IPS DF 6.9 (cell line): Measurements from ENCODE around the gene HUWE1.

Experiments used
- DNase-seq: peaks from one replicate; pipeline ENCODE4 v3.0.0-alpha.2; 2013; ENCODE audit warnings: low read depth, low spot score
- H3K27ac ChIP-seq: one replicate; pipeline ENCODE4 v1.5.1; 2013; ENCODE audit warnings: low read length, control low read depth
- H3K27me3 ChIP-seq: 2 replicates; pipeline ENCODE4 v1.6.1; 2013; ENCODE audit warnings: mild to moderate bottlenecking, low read length; ENCODE audit not compliant: control insufficient read depth, insufficient read depth
- H3K36me3 ChIP-seq: 2 replicates; pipeline ENCODE4 v1.6.1; 2013; ENCODE audit warnings: low read length; ENCODE audit not compliant: control insufficient read depth, insufficient read depth
- H3K4me1 ChIP-seq: 2 replicates; pipeline ENCODE4 v1.6.1; 2013; ENCODE audit warnings: low read length; ENCODE audit not compliant: control insufficient read depth, insufficient read depth
- H3K4me3 ChIP-seq: 2 replicates; pipeline ENCODE4 v1.5.1; 2013; ENCODE audit warnings: mild to moderate bottlenecking, low read length
- H3K9me3 ChIP-seq: 2 replicates; pipeline ENCODE4 v1.6.1; 2013; ENCODE audit warnings: low read length, inconsistent platforms; ENCODE audit not compliant: control insufficient read depth, insufficient read depth
- WGBS: extraction: QIAGEN DNeasy Blood & Tissue Kit; methylation state at CpG from one replicate; pipeline ENCODE4 v1.1.7; 2013; ENCODE audit warnings: mixed read lengths, missing lambda C conversion rate; ENCODE audit not compliant: insufficient read length, insufficient coverage; 5-methylcytosine and 5-hydroxymethylcytosine counted together

The HUWE1 gene

GRCh38 chrX:53621418-53621986 is 65.0 kb downstream of the HUWE1 start:
- Histone ChIP-seq H3K27me3 (no peaks in the 10 kb centered on the region), H3K4me3 (no peak overlapping the region), H3K4me1 (no peaks in the 10 kb centered on the region), H3K9me3 (no peaks in the 10 kb centered on the region), H3K36me3 (no peaks in the 10 kb centered on the region; the same call in 1 of the 2 replicates), H3K27ac (no peak overlapping the region)
- no CpG with 5 or more reads among the region's 4 CpGs for WGBS
- DNase-seq, result no peak

GRCh38 chrX:53616946-53617345 is 69.6 kb downstream of the HUWE1 start:
- no CpG with 5 or more reads among the region's 6 CpGs for WGBS
- DNase-seq, result no peak
- peaks cover 2% of the 10 kb centered on the region; the same call in 1 of the 2 replicates for H3K36me3 ChIP-seq

GRCh38 chrX:53606456-53606855 is 80.1 kb downstream of the HUWE1 start:
- H3K4me1 ChIP-seq, result no peaks in the 10 kb centered on the region
- no peak overlapping the region for H3K4me3 ChIP-seq
- DNase-seq, result no peak
- no peaks in the 10 kb centered on the region for H3K9me3 ChIP-seq
- H3K27ac ChIP-seq, result no peak overlapping the region
- no CpG with 5 or more reads among the region's 2 CpGs for WGBS
- peaks cover 3% of the 10 kb centered on the region; the same call in 1 of the 2 replicates for H3K36me3 ChIP-seq
- H3K27me3 ChIP-seq, result no peaks in the 10 kb centered on the region

More at GRCh38 chrX:53616946-53617345, 69.6 kb downstream of the HUWE1 start:
- no peak overlapping the region for H3K4me3 ChIP-seq
- no peak overlapping the region for H3K27ac ChIP-seq
- H3K4me1 ChIP-seq, result no peaks in the 10 kb centered on the region
- no peaks in the 10 kb centered on the region for H3K27me3 ChIP-seq
- no peaks in the 10 kb centered on the region for H3K9me3 ChIP-seq

GRCh38 chrX:53605004-53605403 is 81.5 kb downstream of the HUWE1 start:
- no peak overlapping the region for H3K27ac ChIP-seq
- H3K36me3 ChIP-seq, result peaks cover 3% of the 10 kb centered on the region; the same call in 1 of the 2 replicates
- H3K4me1 ChIP-seq, result no peaks in the 10 kb centered on the region
- H3K4me3 ChIP-seq, result no peak overlapping the region
- no peaks in the 10 kb centered on the region for H3K27me3 ChIP-seq
- DNase-seq, result no peak
- no CpG with 5 or more reads among the region's 4 CpGs for WGBS
- no peaks in the 10 kb centered on the region for H3K9me3 ChIP-seq

- H3K4me3 ChIP-seq, result no peak overlapping the region
- H3K27me3 ChIP-seq, result no peaks in the 10 kb centered on the region
- no peaks in the 10 kb centered on the region for H3K9me3 ChIP-seq
- no CpG with 5 or more reads among the region's 2 CpGs for WGBS
- H3K4me1 ChIP-seq, result no peaks in the 10 kb centered on the region
- DNase-seq, result no peak
- no peak overlapping the region for H3K27ac ChIP-seq
- H3K36me3 ChIP-seq, result peaks cover 3% of the 10 kb centered on the region; the same call in 1 of the 2 replicates
Measured at GRCh38 chrX:53599781-53600396, 86.6 kb downstream of the HUWE1 start.

GRCh38 chrX:53598169-53598568 is 88.3 kb downstream of the HUWE1 start:
- no peaks in the 10 kb centered on the region for H3K4me1 ChIP-seq
- no peak for DNase-seq
- H3K36me3 ChIP-seq, result no peaks in the 10 kb centered on the region; the same call in 1 of the 2 replicates
- no peak overlapping the region for H3K27ac ChIP-seq
- H3K4me3 ChIP-seq, result no peak overlapping the region
- no CpG with 5 or more reads among the region's 2 CpGs for WGBS
- H3K27me3 ChIP-seq, result no peaks in the 10 kb centered on the region
- no peaks in the 10 kb centered on the region for H3K9me3 ChIP-seq

GRCh38 chrX:53595266-53595810 is 91.2 kb downstream of the HUWE1 start:
- Histone ChIP-seq H3K4me1 (no peaks in the 10 kb centered on the region), H3K4me3 (no peak overlapping the region), H3K36me3 (peaks cover 11% of the 10 kb centered on the region; the same call in 1 of the 2 replicates), H3K27me3 (no peaks in the 10 kb centered on the region), H3K27ac (no peak overlapping the region), H3K9me3 (no peaks in the 10 kb centered on the region)
- DNase-seq, result no peak
- WGBS, result no CpG with 5 or more reads among the region's 7 CpGs

GRCh38 chrX:53594354-53594753 is 92.2 kb downstream of the HUWE1 start:
- Histone ChIP-seq H3K4me1 (no peaks in the 10 kb centered on the region), H3K36me3 (peaks cover 15% of the 10 kb centered on the region; the same call in 1 of the 2 replicates), H3K9me3 (no peaks in the 10 kb centered on the region), H3K4me3 (no peak overlapping the region), H3K27me3 (no peaks in the 10 kb centered on the region), H3K27ac (no peak overlapping the region)
- DNase-seq, result no peak
- no CpG with 5 or more reads among the region's 1 CpG for WGBS

- H3K9me3 ChIP-seq, result no peaks in the 10 kb centered on the region
- no CpG with 5 or more reads among the region's 5 CpGs for WGBS
- H3K27ac ChIP-seq, result no peak overlapping the region
- H3K4me3 ChIP-seq, result no peak overlapping the region
- H3K4me1 ChIP-seq, result no peaks in the 10 kb centered on the region
- H3K27me3 ChIP-seq, result no peaks in the 10 kb centered on the region
- H3K36me3 ChIP-seq, result peaks cover 21% of the 10 kb centered on the region; the same call in 1 of the 2 replicates
- no peak for DNase-seq
Measured at GRCh38 chrX:53587795-53588420, 98.6 kb downstream of the HUWE1 start.

- Histone ChIP-seq H3K4me1 (no peaks in the 10 kb centered on the region), H3K9me3 (no peaks in the 10 kb centered on the region)
- no peak for DNase-seq
Measured at GRCh38 chrX:53584891-53585290, 101.6 kb downstream of the HUWE1 start.

More at GRCh38 chrX:53584891-53585290, 101.6 kb downstream of the HUWE1 start:
- WGBS, result no CpG with 5 or more reads among the region's 9 CpGs
- Histone ChIP-seq H3K27ac (no peak overlapping the region), H3K4me3 (no peak overlapping the region), H3K27me3 (no peaks in the 10 kb centered on the region), H3K36me3 (peaks cover 13% of the 10 kb centered on the region; the same call in 1 of the 2 replicates)
